Activated CD4-positive, alpha-beta T cell treated with anti-CD3 and anti-CD28 coated beads for 48 hours (primary cell): ENCODE data around the gene FBXL20.
A peak's percentile ranks its signal among the peaks of the same experiment; 100 is the strongest.
"Not testable (repeated sequence)": the region's sequence is repeated elsewhere in the genome, so short reads cannot be mapped to it uniquely, and the experiment has no call there.

Source experiments
- DNase-seq: peaks from one replicate; pipeline ENCODE4 v3.0.0-alpha.2; 2020

Gene FBXL20

GRCh38 chr17:39325528-39326240 is 75.7 kb downstream of the FBXL20 start:
- no peak for DNase-seq

- DNase-seq: no peak
Measured at GRCh38 chr17:39318636-39319035, 82.8 kb downstream of the FBXL20 start.

- DNase-seq: no peak
Measured at GRCh38 chr17:39306509-39307212, 94.8 kb downstream of the FBXL20 start.

GRCh38 chr17:39305978-39306377 is 95.4 kb downstream of the FBXL20 start:
- DNase-seq: no peak

GRCh38 chr17:39304188-39304587 is 97.2 kb downstream of the FBXL20 start:
- DNase-seq: no peak

- no peak for DNase-seq
Measured at GRCh38 chr17:39294060-39294459, 107.4 kb downstream of the FBXL20 start.

- not testable (repeated sequence) for DNase-seq
Measured at GRCh38 chr17:39292546-39292945, 108.9 kb downstream of the FBXL20 start.

- not testable (repeated sequence) for DNase-seq
Measured at GRCh38 chr17:39286513-39286912, 114.9 kb downstream of the FBXL20 start.

GRCh38 chr17:39284685-39285084 is 116.7 kb downstream of the FBXL20 start:
- DNase-seq: no peak

GRCh38 chr17:39283896-39284295 is 117.5 kb downstream of the FBXL20 start:
- no peak for DNase-seq

- DNase-seq: no peak
Measured at GRCh38 chr17:39283098-39283497, 118.3 kb downstream of the FBXL20 start.

- DNase-seq: no peak
Measured at GRCh38 chr17:39281806-39282205, 119.6 kb downstream of the FBXL20 start.

GRCh38 chr17:39278246-39278645 is 123.2 kb downstream of the FBXL20 start:
- DNase-seq: not testable (repeated sequence)

GRCh38 chr17:39277110-39277509 is 124.3 kb downstream of the FBXL20 start:
- DNase-seq: no peak

GRCh38 chr17:39276113-39276512 is 125.3 kb downstream of the FBXL20 start:
- no peak for DNase-seq

- no peak for DNase-seq
Measured at GRCh38 chr17:39271546-39271945, 129.9 kb downstream of the FBXL20 start.

GRCh38 chr17:39270923-39271322 is 130.5 kb downstream of the FBXL20 start:
- DNase-seq: no peak

- no peak for DNase-seq
Measured at GRCh38 chr17:39264119-39264518, 137.3 kb downstream of the FBXL20 start.

GRCh38 chr17:39261286-39261685 is 140.1 kb downstream of the FBXL20 start:
- peak; percentile 61 for DNase-seq

- DNase-seq: no peak
Measured at GRCh38 chr17:39252788-39253460, 148.5 kb downstream of the FBXL20 start.

GRCh38 chr17:39251997-39252396 is 149.4 kb downstream of the FBXL20 start:
- no peak for DNase-seq

GRCh38 chr17:39250076-39250475 is 151.3 kb downstream of the FBXL20 start:
- DNase-seq: not testable (repeated sequence)

- no peak for DNase-seq
Measured at GRCh38 chr17:39246274-39246673, 155.2 kb downstream of the FBXL20 start.
